Ureter (tissue), 1 donor: ENCODE results near the gene TMTC2. TPM values are rescaled to one million over a fixed set of nuclear protein-coding genes. Genes with fewer than 3 reads are reported as not detected.

Experiments
- DNase-seq: peaks from one replicate; pipeline ENCODE4 v3.0.0-alpha.2; 2020; ENCODE audit warnings: low spot score
- total RNA-seq: library from RNA; stranded (reverse); gene quantifications from one replicate; pipeline ENCODE4 v1.2.4, GENCODE V29; 2023
- donor health status: DM: yes; HTN: yes; CAD: no.

The TMTC2 gene
- total RNA-seq, 1 donor from 2014 or later, result 41.3 TPM

GRCh38 chr12:83015390-83016217, 328.9 kb downstream of the TMTC2 start:
- no peak for DNase-seq

- DNase-seq, result peak; percentile 59
These were observed 329.6 kb downstream of the TMTC2 start for GRCh38 chr12:83016218-83016835.

GRCh38 chr12:83016991-83017390, 330.3 kb downstream of the TMTC2 start:
- DNase-seq, result no peak

- no peak for DNase-seq
These were observed 331.4 kb downstream of the TMTC2 start for GRCh38 chr12:83018088-83018487.

- no peak for DNase-seq
These were observed 340.5 kb downstream of the TMTC2 start for GRCh38 chr12:83027021-83027723.

- no peak for DNase-seq
These were observed 344.5 kb downstream of the TMTC2 start for GRCh38 chr12:83031196-83031595.

GRCh38 chr12:83036847-83037246, 350.1 kb downstream of the TMTC2 start:
- no peak for DNase-seq

- DNase-seq, result no peak
These were observed 352.7 kb downstream of the TMTC2 start for GRCh38 chr12:83039413-83039812.

- DNase-seq, result no peak
These were observed 353.6 kb downstream of the TMTC2 start for GRCh38 chr12:83040339-83040738.

GRCh38 chr12:83040991-83041390, 354.3 kb downstream of the TMTC2 start:
- no peak for DNase-seq

- DNase-seq, result no peak
These were observed 355.9 kb downstream of the TMTC2 start for GRCh38 chr12:83042441-83043200.

GRCh38 chr12:83044736-83045135, 358.0 kb downstream of the TMTC2 start:
- DNase-seq, result no peak

GRCh38 chr12:83046019-83046418, 359.3 kb downstream of the TMTC2 start:
- no peak for DNase-seq

- no peak for DNase-seq
These were observed 362.6 kb downstream of the TMTC2 start for GRCh38 chr12:83049306-83049705.

GRCh38 chr12:83052890-83053541, 366.3 kb downstream of the TMTC2 start:
- no peak for DNase-seq

GRCh38 chr12:83057436-83057835, 370.7 kb downstream of the TMTC2 start:
- no peak for DNase-seq

GRCh38 chr12:83059107-83059506, 372.4 kb downstream of the TMTC2 start:
- no peak for DNase-seq

GRCh38 chr12:83065562-83065961, 378.9 kb downstream of the TMTC2 start:
- DNase-seq, result no peak

- DNase-seq, result no peak
These were observed 381.3 kb downstream of the TMTC2 start for GRCh38 chr12:83067981-83068380.

GRCh38 chr12:83074358-83074894, 387.7 kb downstream of the TMTC2 start:
- no peak for DNase-seq

GRCh38 chr12:83075471-83075870, 388.8 kb downstream of the TMTC2 start:
- DNase-seq, result no peak
